HepG2 (cell line): ENCODE results near the gene IGHMBP2. TPM values are rescaled to one million over a fixed set of nuclear protein-coding genes. Genes with fewer than 3 reads are reported as not detected.

Experiments used
- ATAC-seq: fragments of 200-7000 bp; cut with Tn5 transposase; 3 replicates; pipeline ENCODE4 v1.9.1; 2020; ENCODE audit warnings: mild to moderate bottlenecking, moderate library complexity
- BruUV-seq: library from RNA; stranded (reverse); fragments of 400-500 nt; replicated peaks from 2 replicates; lab custom pipeline; 2021; lab: Mats Ljungman, UMichigan
- CTCF ChIA-PET: fragments of 300-600 bp; formaldehyde crosslinking; extraction: SDS; loops from one replicate; lab custom pipeline; 2021; ENCODE audit warnings: low total read pairs, inconsistent platforms, low intra/inter-chr PET ratio; lab: Yijun Ruan, JAX
- POLR2A ChIA-PET: fragments of 350-600 bp; sonication (Branson Sonifier 250); formaldehyde crosslinking; loops from one replicate; lab custom pipeline; 2020; ENCODE audit warnings: antibody characterized with exemption, inconsistent platforms; lab: Yijun Ruan, JAX
- DNase-seq: peaks from one replicate; pipeline ENCODE4 v3.0.0-alpha.2; 2015; ENCODE audit warnings: low spot score
- FAIRE-seq: peaks from 3 replicates; lab custom pipeline; 2011; peaks lifted over from hg19 to GRCh38; lab: Jason Lieb, UNC
- H2AFZ ChIP-seq: one replicate; pipeline ENCODE4 v1.6.1; 2011; ENCODE audit warnings: low read length, inconsistent platforms
- H3K27ac ChIP-seq: fragments of 300-600 bp; 3 replicates; pipeline ENCODE4 v1.8.0; 2011; ENCODE audit warnings: mixed run types, mild to moderate bottlenecking, mixed read lengths, low read length, inconsistent platforms; ENCODE audit not compliant: insufficient read depth; ENCODE audit errors: extremely low read length
- H3K27me3 ChIP-seq, 2 experiments: fragments of 200-600 bp in 1 of 2; 2 replicates in 1 of 2; 3 replicates in 1 of 2; pipeline versions ENCODE4 v1.6.0 to v1.8.0; 2011; ENCODE audit warnings: low read length in 2 of 2, mild to moderate bottlenecking in 2 of 2, moderate library complexity in 2 of 2, inconsistent platforms in 1 of 2; ENCODE audit not compliant: insufficient read depth in 2 of 2, control insufficient read depth in 1 of 2
- H3K36me3 ChIP-seq, 2 experiments: fragments of 200-600 bp in 1 of 2; replicated peaks in 1 of 2; 2 replicates in 1 of 2; 3 replicates in 1 of 2; pipeline versions ENCODE4 v1.5.1 to v1.8.0; 2011; ENCODE audit warnings: low read length in 2 of 2, inconsistent platforms in 1 of 2; ENCODE audit not compliant: insufficient read depth in 2 of 2, control insufficient read depth in 1 of 2
- H3K4me1 ChIP-seq: 2 replicates; pipeline ENCODE4 v1.5.1; 2012; ENCODE audit warnings: low read length, inconsistent platforms; ENCODE audit not compliant: insufficient read depth
- H3K4me2 ChIP-seq: 2 replicates; pipeline ENCODE4 v1.6.0; 2011; ENCODE audit warnings: low read depth, low read length, inconsistent platforms
- H3K4me3 ChIP-seq, 3 experiments: fragments of 200-600 bp in 1 of 3; sonication (generic), shearing (Covaris generic) in 1 of 3; replicated peaks in 1 of 3; 2 replicates each; pipeline ENCODE4 v1.5.1; 2011 to 2016; ENCODE audit warnings: low read length in 3 of 3, inconsistent platforms in 2 of 3, low read depth in 2 of 3, mild to moderate bottlenecking in 2 of 3, control low read depth in 1 of 3, mixed read lengths in 1 of 3; ENCODE audit not compliant: insufficient read depth in 1 of 3
- H3K79me2 ChIP-seq: one replicate; pipeline ENCODE4 v1.6.1; 2011; ENCODE audit warnings: low read length, inconsistent platforms; ENCODE audit not compliant: insufficient read depth
- H3K9ac ChIP-seq: 2 replicates; pipeline ENCODE4 v1.6.0; 2011; ENCODE audit warnings: mild to moderate bottlenecking, low read depth, low read length, inconsistent platforms; ENCODE audit not compliant: insufficient read depth
- H3K9me3 ChIP-seq: 2 replicates; pipeline ENCODE4 v1.5.1; 2012; ENCODE audit warnings: mild to moderate bottlenecking, low read length
- H4K20me1 ChIP-seq: 2 replicates; pipeline ENCODE4 v1.6.0; 2011; ENCODE audit warnings: inconsistent platforms, mild to moderate bottlenecking, low read length, moderate library complexity; ENCODE audit not compliant: insufficient read depth
- CHCHD3 ChIP-seq: sonication (generic); formaldehyde crosslinking; IDR thresholded peaks from 2 replicates; pipeline ENCODE4 v1.8.0; 2022; ENCODE audit warnings: mild to moderate bottlenecking, missing genetic modification reagents, moderate library complexity
- FOXO1 ChIP-seq: sonication (generic); formaldehyde crosslinking; IDR thresholded peaks from 2 replicates; pipeline ENCODE4 v1.4.0; 2020; ENCODE audit warnings: missing genetic modification reagents
- GTF3A ChIP-seq: sonication (generic); formaldehyde crosslinking; conservative IDR thresholded peaks from 2 replicates; pipeline ENCODE4 v1.4.0; 2020; ENCODE audit warnings: mild to moderate bottlenecking, missing genetic modification reagents
- HNRNPLL ChIP-seq: fragments of 200-400 bp; formaldehyde crosslinking; IDR thresholded peaks from 2 replicates; pipeline ENCODE4 v1.6.1; 2017; ENCODE audit warnings: mild to moderate bottlenecking, low read depth, low read length; ENCODE audit not compliant: poor library complexity, severe bottlenecking
- IKZF1 ChIP-seq: fragments of 450-650 bp; IDR thresholded peaks from 2 replicates; pipeline ENCODE4 v1.7.1; 2016
- KMT2A ChIP-seq: sonication (generic); formaldehyde crosslinking; IDR thresholded peaks from 2 replicates; pipeline ENCODE4 v1.4.0; 2020; ENCODE audit warnings: missing genetic modification reagents
- PHB2 ChIP-seq: fragments of 450-650 bp; IDR thresholded peaks from 2 replicates; pipeline ENCODE4 v1.6.1; 2018; ENCODE audit not compliant: partially characterized antibody
- REL ChIP-seq: sonication (generic); formaldehyde crosslinking; conservative IDR thresholded peaks from 2 replicates; pipeline ENCODE4 v1.8.0; 2022; ENCODE audit warnings: mild to moderate bottlenecking, missing genetic modification reagents, moderate library complexity
- ZFP62 ChIP-seq: sonication (generic); formaldehyde crosslinking; IDR thresholded peaks from 2 replicates; pipeline ENCODE4 v1.4.0; 2020; ENCODE audit warnings: missing genetic modification reagents
- ZNF180 ChIP-seq: sonication (generic); formaldehyde crosslinking; IDR thresholded peaks from 2 replicates; pipeline ENCODE4 v1.4.0; 2020; ENCODE audit warnings: low read depth, missing genetic modification reagents, borderline replicate concordance
- ZNF468 ChIP-seq: sonication (generic); formaldehyde crosslinking; IDR thresholded peaks from 2 replicates; pipeline ENCODE4 v1.8.0; 2022; ENCODE audit warnings: mild to moderate bottlenecking, moderate library complexity, missing genetic modification reagents
- ZNF563 ChIP-seq: sonication (generic); formaldehyde crosslinking; IDR thresholded peaks from 2 replicates; pipeline ENCODE4 v1.8.0; 2022; ENCODE audit warnings: mild to moderate bottlenecking, moderate library complexity, missing genetic modification reagents
- ZNF580 ChIP-seq: IDR thresholded peaks from 2 replicates; pipeline ENCODE4 v1.6.1; 2016; ENCODE audit warnings: low read depth, borderline replicate concordance
- ZNF646 ChIP-seq: sonication (generic); formaldehyde crosslinking; IDR thresholded peaks from 2 replicates; pipeline ENCODE4 v1.9.0; 2021; ENCODE audit warnings: mild to moderate bottlenecking, missing genetic modification reagents
- ZNF839 ChIP-seq: sonication (generic); formaldehyde crosslinking; IDR thresholded peaks from 2 replicates; pipeline ENCODE4 v1.4.0; 2020; ENCODE audit warnings: missing genetic modification reagents, mild to moderate bottlenecking, borderline replicate concordance
- WGBS: methylation state at CpG from one replicate; pipeline ENCODE4 v1.1.6; 2017; ENCODE audit warnings: low lambda C conversion rate; 5-methylcytosine and 5-hydroxymethylcytosine counted together
- in situ Hi-C: cut with HindIII; loops from 2 replicates; pipeline ENCODE4 v1.10.0; 2017; ENCODE audit warnings: low pct_unique_long_range_greater_than_20kb; ENCODE audit not compliant: extremely low pct_ligation_motif_present
- intact Hi-C: fragments of 100-400 bp; cut with micrococcal nuclease; formaldehyde crosslinking; loops from one replicate; pipeline ENCODE4 v1.10.0; 2022; ENCODE audit not compliant: unreplicated experiment
- polyA plus RNA-seq, 8 experiments: library from polyadenylated mRNA; depleted of rRNA in 3 of 8; stranded (reverse) in 7 of 8; unstranded in 1 of 8; fragments of >200 nt; fragmentation: Illumina TruSeq in 4 of 8; extraction: Trizol in 4 of 8; gene quantifications; 2 replicates each; pipeline versions ENCODE4 v1.2.1 to v1.2.3, GENCODE V29; 2011 to 2016; ENCODE audit warnings: low read depth in 4 of 8, missing spikeins in 1 of 8, mixed read lengths in 1 of 8; ENCODE audit not compliant: insufficient read depth in 1 of 8
- total RNA-seq, 5 experiments: library from RNA; depleted of rRNA; stranded (reverse); fragments of >200 nt; fragmentation: Illumina TruSeq; extraction: Trizol; gene quantifications; 2 replicates each; pipeline ENCODE4 v1.2.3, GENCODE V29; 2016; ENCODE audit warnings: low read depth in 1 of 5
- TF ChIP-seq, protein P1 (sequence below): sonication (generic); formaldehyde crosslinking; IDR thresholded peaks from 2 replicates; pipeline ENCODE4 v1.8.0; 2022; ENCODE audit warnings: missing genetic modification reagents, mild to moderate bottlenecking, borderline replicate concordance
- TF ChIP-seq, protein P2 (sequence below): IDR thresholded peaks from 2 replicates; pipeline ENCODE4 v1.6.1; 2016

Gene IGHMBP2
- total and polyA plus RNA-seq, 2 of the 13 experiments (the other 11 are each of a cell fraction or from before 2014, with no cell fraction given): 8.9 to 9.9 TPM

DNA sequence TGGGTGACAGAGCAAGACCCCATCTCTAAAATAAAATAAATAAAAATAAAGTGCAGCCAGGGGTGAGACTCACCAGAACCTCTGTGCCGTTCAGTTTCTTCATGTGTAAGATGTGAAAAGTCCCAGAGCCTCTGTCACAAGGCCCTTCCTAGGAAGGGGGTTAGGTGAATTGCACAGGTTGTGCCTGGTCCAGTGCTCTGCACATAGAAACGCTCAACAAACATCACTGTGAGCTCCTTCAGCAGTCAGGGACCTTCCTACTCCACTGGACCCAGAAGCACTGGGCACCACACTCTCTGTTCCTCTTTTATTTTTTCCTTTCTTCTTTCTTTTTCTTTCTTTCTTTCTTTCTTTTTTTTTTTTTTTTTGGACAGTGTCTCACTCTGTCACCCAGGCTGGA is 22.4 kb upstream of the IGHMBP2 start:
- no peak overlapping the region for H3K27ac ChIP-seq
- no peaks in the 10 kb centered on the region for H4K20me1 ChIP-seq
- peaks cover 20% of the 10 kb centered on the region for H3K4me1 ChIP-seq
- DNase-seq: no peak
- H3K4me3 ChIP-seq: no peak overlapping the region
- 100% methylated on average over 2 of the region's 2 CpGs for WGBS
- no peak overlapping the region for H2AFZ ChIP-seq
- BruUV-seq: no TSS peak
- intact Hi-C loops: no loop called here
- ATAC-seq: no peak
- H3K27me3 ChIP-seq: no peaks in the 10 kb centered on the region
- H3K36me3 ChIP-seq: no peaks in the 10 kb centered on the region; a peak in 1 of 5 replicates
- no peaks in the 10 kb centered on the region for H3K79me2 ChIP-seq
- no peak overlapping the region for H3K4me2 ChIP-seq
- FAIRE-seq: no peak
- CTCF ChIA-PET: no interaction called here
- in situ Hi-C loops: loop anchor here (25.0 kb wide), 1 partner anchor 244 kb away; no protein-coding TSS in a partner anchor
- H3K9ac ChIP-seq: no peak overlapping the region
- H3K9me3 ChIP-seq: no peaks in the 10 kb centered on the region
- POLR2A ChIA-PET: no interaction called here
- TF ChIP-seq HNRNPLL (no peak), FOXO1 (CRISPR knock-in tag) (no peak), IKZF1 (no peak), ZNF580 (CRISPR knock-in tag) (no peak), ZFP62 (CRISPR knock-in tag) (no peak), ZNF563 (no peak), KMT2A (CRISPR knock-in tag) (no peak), ZNF839 (CRISPR knock-in tag) (no peak), CHCHD3 (no peak), PHB2 (no peak), ZNF646 (no peak), GTF3A (CRISPR knock-in tag) (no peak), ZNF468 (CRISPR knock-in tag) (no peak), REL (CRISPR knock-in tag) (no peak), ZNF180 (CRISPR knock-in tag) (no peak)
- TF ChIP-seq, protein P1, sequence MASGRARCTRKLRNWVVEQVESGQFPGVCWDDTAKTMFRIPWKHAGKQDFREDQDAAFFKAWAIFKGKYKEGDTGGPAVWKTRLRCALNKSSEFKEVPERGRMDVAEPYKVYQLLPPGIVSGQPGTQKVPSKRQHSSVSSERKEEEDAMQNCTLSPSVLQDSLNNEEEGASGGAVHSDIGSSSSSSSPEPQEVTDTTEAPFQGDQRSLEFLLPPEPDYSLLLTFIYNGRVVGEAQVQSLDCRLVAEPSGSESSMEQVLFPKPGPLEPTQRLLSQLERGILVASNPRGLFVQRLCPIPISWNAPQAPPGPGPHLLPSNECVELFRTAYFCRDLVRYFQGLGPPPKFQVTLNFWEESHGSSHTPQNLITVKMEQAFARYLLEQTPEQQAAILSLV (CRISPR knock-in tag): no peak
- TF ChIP-seq, protein P2, sequence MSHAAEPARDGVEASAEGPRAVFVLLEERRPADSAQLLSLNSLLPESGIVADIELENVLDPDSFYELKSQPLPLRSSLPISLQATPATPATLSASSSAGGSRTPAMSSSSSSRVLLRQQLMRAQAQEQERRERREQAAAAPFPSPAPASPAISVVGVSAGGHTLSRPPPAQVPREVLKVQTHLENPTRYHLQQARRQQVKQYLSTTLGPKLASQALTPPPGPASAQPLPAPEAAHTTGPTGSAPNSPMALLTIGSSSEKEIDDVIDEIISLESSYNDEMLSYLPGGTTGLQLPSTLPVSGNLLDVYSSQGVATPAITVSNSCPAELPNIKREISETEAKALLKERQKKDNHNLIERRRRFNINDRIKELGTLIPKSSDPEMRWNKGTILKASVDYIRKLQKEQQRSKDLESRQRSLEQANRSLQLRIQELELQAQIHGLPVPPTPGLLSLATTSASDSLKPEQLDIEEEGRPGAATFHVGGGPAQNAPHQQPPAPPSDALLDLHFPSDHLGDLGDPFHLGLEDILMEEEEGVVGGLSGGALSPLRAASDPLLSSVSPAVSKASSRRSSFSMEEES (CRISPR knock-in tag): no peak
